H1 (cell line): Measurements from ENCODE around the gene CAMTA1. TPM values are rescaled to one million over a fixed set of nuclear protein-coding genes. Genes with fewer than 3 reads are reported as not detected.

Experiments
- ATF3 ChIP-seq: IDR thresholded peaks from 2 replicates; pipeline ENCODE4 v1.6.1; 2011; ENCODE audit warnings: low read depth, mild to moderate bottlenecking, low read length; ENCODE audit not compliant: insufficient read depth
- CHD7 ChIP-seq: fragments of 300-600 bp; sonication (generic); IDR thresholded peaks from 2 replicates; pipeline ENCODE4 v1.7.1; 2012; ENCODE audit warnings: low read length, moderate library complexity, mild to moderate bottlenecking, inconsistent platforms; ENCODE audit not compliant: insufficient replicate concordance
- E2F6 ChIP-seq: IDR thresholded peaks from 2 replicates; pipeline ENCODE4 v1.6.1; 2012; ENCODE audit warnings: inconsistent platforms
- HDAC6 ChIP-seq: IDR thresholded peaks from one replicate; pipeline ENCODE4 v1.7.1; 2012; ENCODE audit warnings: low read depth, mild to moderate bottlenecking, inconsistent platforms, low read length, moderate library complexity
- POLR2AphosphoS5 ChIP-seq: IDR thresholded peaks from 2 replicates; pipeline ENCODE4 v1.6.1; 2011; ENCODE audit warnings: low read depth, low read length
- polyA plus RNA-seq, 7 experiments: library from polyadenylated mRNA; depleted of rRNA in 3 of 7; stranded (reverse) in 5 of 7; unstranded in 2 of 7; fragments of >200 nt in 5 of 7; fragments of 200-250 nt in 2 of 7; gene quantifications; 1 replicate in 5 of 7; 2 replicates in 1 of 7; 4 replicates in 1 of 7; pipeline versions ENCODE4 v1.2.1 to v1.2.3, GENCODE V29; 2011 to 2013; ENCODE audit warnings: missing spikeins in 2 of 7, mixed read lengths in 2 of 7
- total RNA-seq: library from RNA; stranded (reverse); fragmentation: NEBNext Ultra II Directional; extraction: Animal tissue kit (Norgen Biotek cat#: 25700); gene quantifications from 2 replicates; pipeline ENCODE4 v1.2.1, GENCODE V29; 2021

CAMTA1 gene
- total and polyA plus RNA-seq, 2 of the 8 experiments (the other 6 are each of a cell fraction or from before 2014, with no cell fraction given): 65.0 to 119 TPM

- TF ChIP-seq CHD7 (no peak), E2F6 (no peak), ATF3 (no peak), HDAC6 (no peak), POLR2AphosphoS5 (no peak)
- TF ChIP-seq, all 59 proteins: peak for 0
Observed at GRCh38 chr1:7693662-7694061, 908.4 kb downstream of the CAMTA1 start (continued).
